ENCODE results near the gene SEMA5B.

The SEMA5B gene

GRCh38 chr3:122936335-122936734 lies 91.2 kb downstream of the SEMA5B start:
- Histone ChIP-seq H3K36me3 (ENCODE audit: control insufficient read depth, low read depth, low read length) (no peaks in the 10 kb centered on the region), H3K9ac (ENCODE audit: low read length) (no peak overlapping the region), H3K4me3 (ENCODE audit: low read length) (no peak overlapping the region), H3K4me1 (ENCODE audit: control insufficient read depth, low read depth, low read length) (no peaks in the 10 kb centered on the region), H3K27me3 (ENCODE audit: control insufficient read depth, insufficient read depth, low read length) (no peaks in the 10 kb centered on the region), H3K9me3 (ENCODE audit: control insufficient read depth, low read depth, low read length) (no peaks in the 10 kb centered on the region), H3K27ac (ENCODE audit: low read length) (no peak overlapping the region)

- Histone ChIP-seq H3K36me3 (ENCODE audit: control insufficient read depth, low read depth, low read length) (no peaks in the 10 kb centered on the region), H3K9me3 (ENCODE audit: control insufficient read depth, low read depth, low read length) (no peaks in the 10 kb centered on the region), H3K9ac (ENCODE audit: low read length) (no peak overlapping the region), H3K27me3 (ENCODE audit: control insufficient read depth, insufficient read depth, low read length) (no peaks in the 10 kb centered on the region), H3K27ac (ENCODE audit: low read length) (no peak overlapping the region), H3K4me1 (ENCODE audit: control insufficient read depth, low read depth, low read length) (no peaks in the 10 kb centered on the region), H3K4me3 (ENCODE audit: low read length) (no peak overlapping the region)
These were observed 93.3 kb downstream of the SEMA5B start for GRCh38 chr3:122934251-122934650.

- Histone ChIP-seq H3K4me1 (ENCODE audit: control insufficient read depth, low read depth, low read length) (no peaks in the 10 kb centered on the region), H3K9ac (ENCODE audit: low read length) (no peak overlapping the region), H3K27me3 (ENCODE audit: control insufficient read depth, insufficient read depth, low read length) (no peaks in the 10 kb centered on the region), H3K4me3 (ENCODE audit: low read length) (no peak overlapping the region), H3K27ac (ENCODE audit: low read length) (no peak overlapping the region), H3K36me3 (ENCODE audit: control insufficient read depth, low read depth, low read length) (no peaks in the 10 kb centered on the region), H3K9me3 (ENCODE audit: control insufficient read depth, low read depth, low read length) (no peaks in the 10 kb centered on the region)
These were observed 95.2 kb downstream of the SEMA5B start for GRCh38 chr3:122932251-122932967.

GRCh38 chr3:122931636-122932035 lies 95.9 kb downstream of the SEMA5B start:
- H3K9ac ChIP-seq (ENCODE audit: low read length): no peak overlapping the region
- no peaks in the 10 kb centered on the region for H3K4me1 ChIP-seq (ENCODE audit: control insufficient read depth, low read depth, low read length)
- H3K36me3 ChIP-seq (ENCODE audit: control insufficient read depth, low read depth, low read length): no peaks in the 10 kb centered on the region
- no peak overlapping the region for H3K4me3 ChIP-seq (ENCODE audit: low read length)
- no peaks in the 10 kb centered on the region for H3K9me3 ChIP-seq (ENCODE audit: control insufficient read depth, low read depth, low read length)
- H3K27me3 ChIP-seq (ENCODE audit: control insufficient read depth, insufficient read depth, low read length): no peaks in the 10 kb centered on the region
- no peak overlapping the region for H3K27ac ChIP-seq (ENCODE audit: low read length)

- no peaks in the 10 kb centered on the region for H3K4me1 ChIP-seq (ENCODE audit: control insufficient read depth, low read depth, low read length)
- no peak overlapping the region for H3K27ac ChIP-seq (ENCODE audit: low read length)
- H3K9me3 ChIP-seq (ENCODE audit: control insufficient read depth, low read depth, low read length): no peaks in the 10 kb centered on the region
- no peaks in the 10 kb centered on the region for H3K27me3 ChIP-seq (ENCODE audit: control insufficient read depth, insufficient read depth, low read length)
- H3K9ac ChIP-seq (ENCODE audit: low read length): no peak overlapping the region
- H3K4me3 ChIP-seq (ENCODE audit: low read length): no peak overlapping the region
- H3K36me3 ChIP-seq (ENCODE audit: control insufficient read depth, low read depth, low read length): no peaks in the 10 kb centered on the region
These were observed 97.2 kb downstream of the SEMA5B start for GRCh38 chr3:122930063-122930997.

GRCh38 chr3:122929188-122930062 lies 98.1 kb downstream of the SEMA5B start:
- Histone ChIP-seq H3K9me3 (ENCODE audit: control insufficient read depth, low read depth, low read length) (no peaks in the 10 kb centered on the region), H3K4me1 (ENCODE audit: control insufficient read depth, low read depth, low read length) (no peaks in the 10 kb centered on the region), H3K27ac (ENCODE audit: low read length) (no peak overlapping the region), H3K27me3 (ENCODE audit: control insufficient read depth, insufficient read depth, low read length) (no peaks in the 10 kb centered on the region), H3K9ac (ENCODE audit: low read length) (no peak overlapping the region), H3K36me3 (ENCODE audit: control insufficient read depth, low read depth, low read length) (no peaks in the 10 kb centered on the region), H3K4me3 (ENCODE audit: low read length) (no peak overlapping the region)

- Histone ChIP-seq H3K4me1 (ENCODE audit: control insufficient read depth, low read depth, low read length) (no peaks in the 10 kb centered on the region), H3K27me3 (ENCODE audit: control insufficient read depth, insufficient read depth, low read length) (no peaks in the 10 kb centered on the region), H3K36me3 (ENCODE audit: control insufficient read depth, low read depth, low read length) (no peaks in the 10 kb centered on the region), H3K27ac (ENCODE audit: low read length) (no peak overlapping the region), H3K9me3 (ENCODE audit: control insufficient read depth, low read depth, low read length) (no peaks in the 10 kb centered on the region), H3K4me3 (ENCODE audit: low read length) (no peak overlapping the region), H3K9ac (ENCODE audit: low read length) (no peak overlapping the region)
These were observed 99.0 kb downstream of the SEMA5B start for GRCh38 chr3:122928396-122929187.

- no peaks in the 10 kb centered on the region for H3K36me3 ChIP-seq (ENCODE audit: control insufficient read depth, low read depth, low read length)
- no peaks in the 10 kb centered on the region for H3K9me3 ChIP-seq (ENCODE audit: control insufficient read depth, low read depth, low read length)
- H3K27me3 ChIP-seq (ENCODE audit: control insufficient read depth, insufficient read depth, low read length): peaks cover 4% of the 10 kb centered on the region
- no peaks in the 10 kb centered on the region for H3K4me1 ChIP-seq (ENCODE audit: control insufficient read depth, low read depth, low read length)
- no peak overlapping the region for H3K9ac ChIP-seq (ENCODE audit: low read length)
- H3K27ac ChIP-seq (ENCODE audit: low read length): no peak overlapping the region
- no peak overlapping the region for H3K4me3 ChIP-seq (ENCODE audit: low read length)
These were observed 99.8 kb downstream of the SEMA5B start for GRCh38 chr3:122927726-122928125.

- Histone ChIP-seq H3K9me3 (ENCODE audit: control insufficient read depth, low read depth, low read length) (no peaks in the 10 kb centered on the region), H3K4me1 (ENCODE audit: control insufficient read depth, low read depth, low read length) (no peaks in the 10 kb centered on the region)
These were observed 100.8 kb downstream of the SEMA5B start for GRCh38 chr3:122926811-122927210.

GRCh38 chr3:122926322-122926721 lies 101.2 kb downstream of the SEMA5B start:
- no peaks in the 10 kb centered on the region for H3K36me3 ChIP-seq (ENCODE audit: control insufficient read depth, low read depth, low read length)
- peaks cover 15% of the 10 kb centered on the region for H3K27me3 ChIP-seq (ENCODE audit: control insufficient read depth, insufficient read depth, low read length)
- no peak overlapping the region for H3K9ac ChIP-seq (ENCODE audit: low read length)
- no peaks in the 10 kb centered on the region for H3K4me1 ChIP-seq (ENCODE audit: control insufficient read depth, low read depth, low read length)
- H3K27ac ChIP-seq (ENCODE audit: low read length): no peak overlapping the region
- H3K9me3 ChIP-seq (ENCODE audit: control insufficient read depth, low read depth, low read length): no peaks in the 10 kb centered on the region
- H3K4me3 ChIP-seq (ENCODE audit: low read length): no peak overlapping the region

More at GRCh38 chr3:122926811-122927210, 100.8 kb downstream of the SEMA5B start:
- no peak overlapping the region for H3K27ac ChIP-seq (ENCODE audit: low read length)
- no peak overlapping the region for H3K9ac ChIP-seq (ENCODE audit: low read length)
- no peak overlapping the region for H3K4me3 ChIP-seq (ENCODE audit: low read length)
- no peaks in the 10 kb centered on the region for H3K36me3 ChIP-seq (ENCODE audit: control insufficient read depth, low read depth, low read length)
- H3K27me3 ChIP-seq (ENCODE audit: control insufficient read depth, insufficient read depth, low read length): peaks cover 12% of the 10 kb centered on the region
